HT-29 (cell line): ENCODE measurements around the gene ACOX3. TPM values are rescaled to one million over a fixed set of nuclear protein-coding genes. Genes with fewer than 3 reads are reported as not detected.
"Not testable (repeated sequence)": the region's sequence is repeated elsewhere in the genome, so short reads cannot be mapped to it uniquely, and the experiment has no call there.

Experiments used
- DNase-seq: peaks from one replicate; pipeline ENCODE4 v3.0.0-alpha.2; 2015; ENCODE audit warnings: low spot score
- total RNA-seq: library from RNA; depleted of rRNA; stranded (reverse); fragments of >200 nt; shearing (Covaris generic); gene quantifications from 2 replicates; pipeline ENCODE4 v1.2.3, GENCODE V29; 2014

Gene ACOX3
- total RNA-seq, 1 experiment from 2014 or later: 7.5 TPM

DNA sequence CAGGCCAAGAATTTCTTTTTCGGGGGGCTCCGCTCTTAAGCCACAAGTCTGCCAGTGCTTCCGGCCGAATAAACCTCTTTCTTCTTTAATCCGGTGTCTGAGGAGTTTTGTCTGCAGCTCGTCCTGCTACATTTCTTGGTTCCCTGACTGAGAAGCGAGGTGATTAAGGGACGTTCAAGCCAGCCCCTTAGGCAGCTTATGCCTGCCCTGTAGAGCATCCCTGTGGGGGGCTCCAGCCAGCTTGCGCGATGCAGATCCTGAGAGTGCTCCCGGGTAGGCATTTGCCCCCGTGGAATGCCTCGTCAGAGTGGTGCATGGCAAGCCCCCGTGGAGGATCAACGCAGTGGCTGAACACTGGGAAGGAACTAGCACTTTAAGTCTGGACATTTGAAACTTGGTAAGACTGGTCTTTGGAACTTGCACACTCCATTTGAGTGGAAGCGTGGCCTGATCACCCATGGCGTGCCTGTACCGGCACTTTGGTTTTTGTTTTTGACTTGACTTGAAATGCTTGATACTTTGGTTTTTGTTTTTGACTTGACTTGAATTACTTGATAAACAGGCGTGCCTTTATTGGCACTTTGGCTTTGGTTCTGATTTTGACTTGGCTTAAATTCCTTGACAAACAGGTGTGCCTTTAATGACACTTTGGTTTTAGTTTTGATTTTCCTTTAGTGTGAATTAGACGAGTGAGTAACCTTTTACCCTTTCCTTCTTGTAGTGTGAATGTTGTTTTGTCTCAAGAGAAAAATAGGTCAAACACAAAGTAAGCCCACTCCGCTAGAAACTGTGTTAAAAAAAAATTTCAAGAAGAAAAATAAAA is 6.1 kb downstream of the ACOX3 start:
- no peak for DNase-seq

GRCh38 chr4:8433136-8433535 is 7.4 kb downstream of the ACOX3 start:
- DNase-seq: no peak

GRCh38 chr4:8431553-8431952 is 9.0 kb downstream of the ACOX3 start:
- no peak for DNase-seq

GRCh38 chr4:8428288-8429097 is 12.0 kb downstream of the ACOX3 start:
- DNase-seq: peak; percentile 87

- peak; percentile 13 for DNase-seq
These were observed 12.7 kb downstream of the ACOX3 start for GRCh38 chr4:8427761-8428287.

- DNase-seq: no peak
These were observed 13.3 kb downstream of the ACOX3 start for GRCh38 chr4:8427262-8427661.

- DNase-seq: no peak
These were observed 17.7 kb downstream of the ACOX3 start for GRCh38 chr4:8422786-8423185.

DNA sequence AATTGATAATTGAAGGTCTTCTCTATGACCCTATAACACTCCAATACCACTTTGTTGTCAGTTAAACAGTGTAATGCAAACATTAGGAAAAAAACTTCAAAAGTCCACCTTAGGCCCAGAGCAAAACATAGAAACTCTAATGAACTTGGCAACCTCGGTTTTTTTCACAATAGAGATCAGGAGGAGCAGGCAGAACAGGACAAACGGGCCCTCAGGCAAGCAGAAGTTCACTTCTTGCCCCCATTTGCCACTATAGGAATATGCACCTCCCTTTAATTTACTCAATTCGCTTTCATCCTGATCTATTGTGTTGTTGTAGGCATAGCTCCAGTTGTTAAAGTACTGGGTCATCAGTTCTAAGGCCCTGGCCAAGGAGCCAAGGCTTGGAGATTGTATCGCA is 18.2 kb downstream of the ACOX3 start:
- no peak for DNase-seq

DNA sequence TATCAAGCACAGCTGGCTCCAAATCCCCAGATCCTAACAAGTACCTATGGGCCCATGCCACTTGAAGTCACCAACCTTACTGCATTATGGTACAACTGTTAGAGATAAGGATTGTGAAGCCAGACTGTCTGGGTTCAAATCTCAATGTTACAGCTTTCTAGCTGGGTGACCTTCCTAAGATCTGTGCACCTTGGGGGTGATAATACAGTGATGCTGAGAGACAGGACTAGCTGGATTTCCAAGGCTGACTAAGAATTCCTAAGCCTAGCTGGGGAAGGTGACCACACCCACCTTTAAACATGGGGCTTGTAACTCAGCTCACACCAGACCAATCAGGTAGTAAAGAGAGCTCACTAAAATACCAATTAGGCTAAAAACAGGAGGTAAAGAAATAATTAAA is 20.4 kb downstream of the ACOX3 start:
- not testable (repeated sequence) for DNase-seq

DNA sequence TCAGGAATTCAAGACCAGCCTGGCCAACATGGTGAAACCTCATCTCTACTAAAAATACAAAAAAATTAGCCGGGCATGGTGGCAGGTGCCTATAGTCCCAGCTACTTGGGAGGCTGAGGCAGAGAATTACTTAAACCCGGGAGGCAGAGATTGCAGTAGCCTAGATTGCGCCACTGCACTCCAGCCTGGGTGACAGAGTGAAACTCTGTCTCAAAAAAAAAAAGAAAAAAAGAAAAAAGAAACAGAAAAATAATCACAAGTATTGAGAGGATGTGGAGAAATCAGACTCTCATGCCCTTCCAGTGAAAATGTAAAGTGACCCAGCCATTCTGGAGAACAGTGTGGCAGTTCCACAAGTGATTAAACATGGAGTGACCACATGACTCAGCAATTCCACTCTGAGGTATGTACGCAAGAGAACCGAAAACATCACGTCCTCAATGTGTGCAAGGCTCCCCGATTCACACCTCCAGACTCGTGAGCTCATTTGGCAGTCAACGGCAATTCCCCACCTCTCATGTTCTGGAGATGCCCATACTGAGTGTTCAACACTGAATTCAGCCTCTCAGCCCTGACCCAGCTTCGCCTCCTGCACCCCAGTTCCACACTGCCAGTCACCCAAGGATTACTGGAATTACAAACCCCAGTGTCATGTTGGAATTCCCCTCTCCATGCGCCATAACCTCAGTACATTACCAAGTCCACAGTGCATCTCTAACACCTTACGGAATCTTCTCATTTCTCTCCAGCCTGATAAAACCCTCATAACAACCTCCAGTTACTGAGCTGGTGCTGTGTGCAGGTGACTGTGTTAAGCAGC is 21.1 kb downstream of the ACOX3 start:
- DNase-seq: no peak

DNA sequence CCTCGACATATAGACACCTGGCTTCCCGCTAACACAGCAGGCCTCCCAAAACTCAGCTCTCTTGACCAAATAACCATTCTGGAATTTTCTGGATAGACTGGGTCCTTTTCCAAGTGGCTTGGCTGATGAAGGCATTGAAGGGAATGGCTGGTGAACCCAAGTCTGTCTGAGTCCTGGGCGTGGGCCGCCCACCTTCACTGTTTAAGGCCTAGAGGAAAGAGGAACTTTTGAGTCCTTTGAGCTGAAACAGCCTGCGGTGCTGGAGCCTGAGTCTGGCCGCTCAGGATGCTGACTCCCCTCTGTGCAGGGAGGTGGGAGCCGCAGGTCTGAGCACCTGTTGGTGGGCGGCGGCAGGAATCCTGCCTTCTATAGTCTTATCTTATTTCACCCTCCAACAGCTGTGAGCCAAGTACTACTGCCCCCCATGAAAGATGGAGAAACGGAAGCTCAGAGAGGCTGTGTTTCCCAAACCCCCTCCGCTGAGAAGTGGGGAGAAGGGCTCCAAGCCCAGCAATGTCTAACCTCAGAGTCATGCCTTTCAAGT is 23.4 kb downstream of the ACOX3 start:
- no peak for DNase-seq

DNA sequence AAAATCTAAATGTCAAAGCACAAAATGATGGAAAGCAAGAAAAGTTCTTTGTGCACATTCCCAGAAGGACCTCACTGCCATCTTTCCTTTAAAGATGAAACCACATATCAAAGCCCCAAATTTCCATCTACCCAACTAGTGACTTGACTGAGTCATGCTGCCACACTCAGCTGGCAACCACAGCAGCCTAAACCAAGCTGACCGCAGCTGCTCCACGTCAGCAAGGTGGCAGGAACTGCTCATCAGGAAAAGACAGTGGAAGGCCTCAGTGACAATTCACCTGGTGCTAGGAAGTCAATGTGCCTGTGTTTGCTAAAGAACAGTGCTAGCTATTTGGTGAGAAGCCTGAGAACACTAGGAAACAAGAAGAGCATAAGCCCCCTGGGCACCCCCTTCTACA is 26.1 kb downstream of the ACOX3 start:
- DNase-seq: no peak

GRCh38 chr4:8412288-8412687 is 28.2 kb downstream of the ACOX3 start:
- no peak for DNase-seq

- no peak for DNase-seq
These were observed 29.0 kb downstream of the ACOX3 start for GRCh38 chr4:8411351-8412180.

- peak; percentile 95 for DNase-seq
These were observed 29.8 kb downstream of the ACOX3 start for GRCh38 chr4:8410641-8411271.

DNA sequence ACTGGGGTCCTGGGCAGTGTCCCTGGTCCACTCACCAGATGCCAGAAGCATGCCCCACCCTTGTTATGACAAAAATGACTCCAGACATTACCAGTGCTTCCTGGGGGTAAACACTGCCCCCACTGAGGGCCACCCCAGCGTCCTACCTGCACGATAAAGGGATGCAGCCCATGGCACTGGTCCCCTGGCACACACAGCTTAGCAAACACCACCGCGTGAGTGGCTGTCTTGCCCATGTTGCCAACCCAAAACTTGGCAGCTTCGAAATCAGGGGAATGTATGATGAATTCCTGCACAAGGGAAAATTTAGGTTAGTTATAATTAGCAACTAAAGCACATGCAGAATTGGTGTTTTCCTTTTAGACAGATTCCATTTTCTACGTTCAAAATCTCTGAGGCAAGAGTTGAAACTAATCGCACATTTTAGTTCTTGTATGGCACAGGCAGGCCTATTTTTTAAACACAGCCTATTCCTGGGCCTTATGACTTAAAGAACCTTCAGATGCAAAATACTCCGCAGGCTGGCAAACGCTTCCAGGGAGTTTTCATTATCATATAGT is 30.4 kb downstream of the ACOX3 start:
- DNase-seq: no peak

GRCh38 chr4:8409264-8410065 is 31.1 kb downstream of the ACOX3 start:
- peak; percentile 52 for DNase-seq

- no peak for DNase-seq
These were observed 32.8 kb downstream of the ACOX3 start for GRCh38 chr4:8407756-8408155.

GRCh38 chr4:8407316-8407715 is 33.2 kb downstream of the ACOX3 start:
- no peak for DNase-seq
